Erythroblast (primary cell): ENCODE results near the gene PIK3AP1.

ENCODE experiments used
- GATA1 ChIP-seq: IDR thresholded peaks from 2 replicates; pipeline ENCODE4 v1.6.1; 2011; ENCODE audit warnings: low read depth, mild to moderate bottlenecking, control low read depth, low read length, moderate library complexity
- POLR2A ChIP-seq: IDR thresholded peaks from 2 replicates; pipeline ENCODE4 v1.6.1; 2011; ENCODE audit warnings: mild to moderate bottlenecking, low read length

DNA sequence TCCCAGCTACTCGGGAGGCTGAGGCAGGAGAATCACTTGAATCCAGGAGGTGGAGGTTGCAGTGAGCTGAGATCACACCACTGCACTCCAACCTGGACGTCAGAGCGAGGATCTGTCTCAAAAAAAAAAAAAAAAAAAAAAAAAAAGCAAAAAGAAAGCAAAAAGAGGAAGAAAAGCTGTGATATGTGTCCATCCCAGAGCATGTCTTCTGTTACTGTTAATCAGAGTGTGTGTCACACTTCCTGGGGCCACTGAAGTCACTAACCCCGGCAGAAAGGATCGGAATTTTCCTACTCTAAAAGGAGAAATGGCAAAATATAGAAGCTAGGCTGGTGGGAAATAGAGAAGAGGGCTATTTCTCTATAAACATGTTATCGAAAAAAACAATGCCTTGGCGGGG is 11.9 kb downstream of the PIK3AP1 start:
- TF ChIP-seq POLR2A: no peak
- no peak for TF ChIP-seq GATA1
